ENCODE results near the gene FADS1.
A peak's percentile ranks its signal among the peaks of the same experiment; 100 is the strongest.

The FADS1 gene

DNA sequence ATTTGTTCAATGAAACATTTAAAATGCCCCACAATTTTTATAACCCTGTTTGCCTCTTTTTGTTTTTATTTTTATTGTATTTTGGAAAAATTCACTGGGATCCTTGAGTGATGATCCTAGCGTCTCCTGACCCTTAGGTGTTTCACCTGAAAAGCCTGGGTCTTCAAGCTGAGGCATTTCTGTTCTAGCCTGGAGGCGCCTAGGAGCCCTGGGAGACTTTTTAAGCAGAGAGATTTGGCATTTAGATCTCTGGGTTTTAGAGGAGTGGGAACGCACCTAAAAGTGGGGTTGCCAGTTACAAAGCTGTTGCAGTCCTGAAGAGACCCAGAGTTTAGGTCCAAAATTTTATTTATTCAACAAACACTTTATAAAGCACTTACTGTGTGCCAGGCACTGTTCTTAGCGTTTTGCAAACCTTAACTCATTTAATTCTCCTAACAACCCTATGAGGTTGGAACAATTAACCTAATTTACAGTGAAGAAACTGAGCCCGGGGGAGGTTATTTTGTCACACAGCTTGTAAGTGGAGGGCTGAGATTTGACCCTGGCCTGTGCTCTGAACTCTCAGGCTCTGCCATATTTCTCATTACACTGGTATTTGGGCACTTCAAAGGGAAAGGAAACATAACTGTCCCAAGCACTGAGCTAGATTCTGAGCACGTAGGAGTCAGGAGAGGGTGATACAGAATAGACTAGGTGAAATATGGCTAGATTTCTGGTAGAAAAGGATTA lies 834 bp upstream of the FADS1 start:
- DNase-seq: no peak

DNA sequence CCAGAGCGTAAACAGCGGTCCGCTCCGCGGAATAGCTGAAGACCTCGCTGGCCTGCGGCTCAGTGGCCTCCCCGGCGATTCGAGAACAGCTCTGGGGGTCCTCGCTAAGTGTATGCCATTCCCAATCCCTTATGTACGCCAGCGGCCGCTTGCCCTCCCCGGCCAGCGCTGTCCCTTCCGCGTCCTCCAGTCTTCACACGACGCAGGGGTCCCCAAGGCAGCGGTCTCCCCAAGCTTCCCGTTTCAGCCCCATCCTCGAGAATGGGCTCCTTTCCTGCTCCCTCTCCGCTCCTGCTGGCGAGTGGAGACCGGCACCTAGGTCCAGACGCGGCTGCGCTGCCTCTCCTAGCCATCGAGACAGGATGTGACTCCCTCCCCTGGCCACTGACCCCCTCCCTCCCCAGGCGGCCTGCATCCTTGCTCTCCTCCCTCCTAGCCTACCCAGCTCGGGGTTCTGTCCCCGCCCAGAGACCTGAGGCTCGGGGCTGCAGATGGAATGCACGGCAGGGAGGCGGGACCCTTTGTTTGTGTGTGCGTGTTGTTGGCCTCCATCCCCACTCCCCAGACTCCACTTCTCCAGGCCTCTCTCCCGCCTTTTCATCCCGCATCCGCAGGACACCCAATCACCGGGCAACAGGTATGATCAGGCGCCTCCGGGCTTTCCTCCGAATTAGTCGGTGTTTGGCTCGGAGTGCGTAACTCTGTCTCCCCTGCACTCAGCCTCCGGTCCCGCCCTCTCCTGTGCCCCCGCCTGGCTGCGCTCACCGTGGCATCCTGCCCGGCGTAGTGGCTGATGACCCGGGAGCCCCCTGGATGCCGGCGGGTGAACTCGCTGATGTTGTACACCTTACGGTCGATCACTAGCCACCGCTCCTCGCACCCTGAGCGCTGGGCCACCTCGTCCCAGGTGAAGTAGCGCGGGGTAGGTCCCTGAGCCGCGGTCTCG lies 740 bp downstream of the FADS1 start:
- DNase-seq: peak; percentile 57

DNA sequence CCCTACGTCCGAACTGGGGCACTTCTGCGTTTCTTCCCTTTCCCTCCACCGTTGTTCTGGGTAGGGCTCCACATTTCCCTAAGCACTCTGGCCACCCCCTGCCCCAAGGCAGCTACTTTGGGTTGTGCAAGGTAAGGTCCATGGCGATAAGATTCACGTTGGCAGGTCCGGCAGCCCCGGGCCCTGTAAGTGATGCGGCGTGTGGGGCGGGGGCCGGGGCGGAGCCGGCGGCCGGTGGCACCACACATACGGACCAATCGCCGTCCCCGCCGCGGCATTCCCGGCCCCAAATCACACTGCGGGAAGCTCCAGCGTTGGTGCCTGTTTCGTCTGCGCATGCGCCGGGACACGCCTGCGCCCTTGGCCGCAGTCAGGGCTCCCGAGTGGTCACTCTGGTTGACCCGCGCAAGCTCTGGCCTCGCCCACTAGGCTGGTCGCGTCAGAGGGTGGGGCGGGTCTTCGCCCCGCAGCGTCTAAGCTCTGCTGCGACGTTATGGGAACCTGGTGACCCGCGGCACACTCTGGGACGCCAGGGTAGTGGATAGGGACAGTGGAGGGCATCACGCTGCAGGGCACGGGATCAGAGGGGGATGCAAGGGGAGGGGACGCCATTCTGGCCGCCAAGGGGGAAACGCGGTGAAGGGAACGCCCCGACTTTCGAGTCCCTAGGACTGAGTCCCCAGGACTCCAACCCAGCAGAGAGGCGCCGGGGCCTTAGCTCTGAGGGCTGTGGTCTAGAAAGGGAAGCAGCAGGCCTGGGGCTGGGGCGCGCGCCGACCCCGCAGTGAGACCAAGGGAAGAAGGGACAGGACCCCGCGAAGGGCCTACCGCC lies 1.6 kb downstream of the FADS1 start:
- DNase-seq: peak; percentile 64

DNA sequence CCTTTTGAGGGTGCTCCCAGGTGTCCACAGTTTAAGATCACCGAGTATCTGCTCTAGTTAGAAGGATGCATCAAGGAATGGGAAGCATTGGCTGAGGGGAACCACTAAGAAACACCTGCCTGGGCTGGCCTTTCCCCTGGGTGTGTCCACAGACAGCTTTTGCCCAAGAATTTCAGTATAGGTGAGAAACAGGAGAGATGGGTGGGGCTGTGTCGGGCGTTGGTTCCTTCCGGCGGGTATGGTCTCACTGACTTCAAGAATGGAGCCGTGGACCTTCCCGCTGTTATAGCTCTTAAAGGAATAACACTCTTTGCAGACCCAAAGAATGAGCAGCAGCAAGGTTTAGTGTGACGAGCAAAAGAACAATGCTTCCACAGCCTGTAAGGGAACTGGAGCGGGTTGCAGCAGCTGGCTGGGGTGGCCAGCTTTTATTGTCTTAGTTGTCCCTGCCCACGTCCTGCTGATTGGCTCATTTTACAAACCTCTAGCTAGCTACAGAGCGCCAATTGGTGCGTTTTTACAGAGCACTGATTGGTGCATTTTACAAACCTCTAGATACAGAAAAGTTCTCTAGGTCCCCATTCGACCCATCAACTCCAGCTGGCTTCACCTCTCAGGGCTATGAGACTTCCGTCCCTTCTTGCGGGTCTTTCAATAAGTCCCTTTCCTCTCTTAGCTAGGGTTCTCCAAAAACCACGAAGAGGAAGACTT lies 2.4 kb downstream of the FADS1 start:
- DNase-seq: no peak

DNA sequence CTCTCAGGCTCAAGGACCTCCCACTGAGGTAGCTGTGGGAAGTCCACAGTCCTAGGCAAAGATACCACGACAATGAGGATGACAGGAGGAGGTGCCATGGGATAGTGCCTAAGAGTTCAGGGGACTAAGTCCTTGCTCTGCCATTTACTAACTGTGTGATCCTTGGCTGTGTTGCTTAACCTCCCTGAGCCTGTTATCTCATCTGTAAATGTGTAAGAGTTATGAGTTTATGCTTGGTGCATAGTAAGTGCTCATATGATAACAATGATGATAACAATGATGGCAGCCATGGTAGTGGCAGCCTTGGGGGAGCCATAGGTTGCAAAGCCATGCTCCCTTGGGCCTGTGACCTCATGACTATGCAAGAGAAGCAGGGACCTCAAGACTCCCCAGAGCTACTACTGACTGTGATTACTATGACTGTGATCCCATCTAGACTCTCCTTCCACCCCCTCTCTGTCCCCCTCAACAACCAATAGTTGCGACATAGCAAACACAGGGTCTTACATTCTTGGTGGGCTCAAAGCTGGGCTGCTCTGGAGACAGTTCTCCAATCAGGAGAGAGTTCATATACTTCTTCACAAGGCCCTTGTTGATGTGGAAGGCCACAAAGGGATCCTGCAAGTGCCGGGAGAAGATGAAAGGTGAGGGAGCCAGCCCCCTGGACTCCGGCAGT lies 3.9 kb downstream of the FADS1 start:
- DNase-seq: no peak

DNA sequence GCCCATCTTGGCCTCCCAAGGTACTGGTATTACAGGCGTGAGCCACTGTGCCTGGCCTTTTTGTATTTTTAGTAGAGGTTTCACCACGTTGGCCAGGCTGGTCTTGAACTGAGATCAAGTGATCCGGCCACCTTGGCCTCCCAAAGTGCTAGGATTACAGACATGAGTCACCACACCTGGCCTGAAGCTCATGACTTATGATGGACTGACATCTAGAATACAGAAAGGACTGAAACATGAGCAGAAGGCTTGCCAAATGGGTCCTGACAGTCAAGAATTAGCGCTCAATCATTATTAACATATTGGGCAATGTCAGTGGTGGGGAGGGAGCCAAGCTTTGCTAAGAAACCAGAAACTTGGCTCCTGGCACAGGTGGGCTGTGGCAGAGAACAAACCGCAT lies 5.0 kb downstream of the FADS1 start:
- DNase-seq: no peak

DNA sequence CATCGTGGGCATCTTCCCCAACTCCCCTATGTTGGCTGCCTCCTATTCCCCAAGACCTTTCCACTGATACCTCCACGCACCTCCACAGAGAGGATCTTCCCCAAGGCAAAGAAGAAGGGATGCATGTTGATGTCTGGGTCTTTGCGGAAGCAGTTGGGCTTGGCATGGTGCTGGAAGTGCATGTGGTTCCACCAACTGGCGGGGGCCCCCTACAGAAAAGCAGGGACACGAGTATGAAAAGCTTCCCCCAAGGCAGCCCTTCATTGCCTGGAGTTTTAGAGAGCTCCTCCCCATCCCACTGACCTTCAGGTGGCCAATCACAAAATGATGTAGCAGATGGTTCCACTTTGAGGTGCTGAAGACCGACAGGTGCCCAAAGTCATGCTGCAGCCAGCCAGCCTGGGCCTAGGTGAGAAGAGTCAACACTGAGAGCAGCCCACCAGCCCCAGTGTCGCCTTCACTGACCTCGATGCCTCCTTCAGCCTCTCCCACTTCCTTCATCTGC lies 6.1 kb downstream of the FADS1 start:
- no peak for DNase-seq

DNA sequence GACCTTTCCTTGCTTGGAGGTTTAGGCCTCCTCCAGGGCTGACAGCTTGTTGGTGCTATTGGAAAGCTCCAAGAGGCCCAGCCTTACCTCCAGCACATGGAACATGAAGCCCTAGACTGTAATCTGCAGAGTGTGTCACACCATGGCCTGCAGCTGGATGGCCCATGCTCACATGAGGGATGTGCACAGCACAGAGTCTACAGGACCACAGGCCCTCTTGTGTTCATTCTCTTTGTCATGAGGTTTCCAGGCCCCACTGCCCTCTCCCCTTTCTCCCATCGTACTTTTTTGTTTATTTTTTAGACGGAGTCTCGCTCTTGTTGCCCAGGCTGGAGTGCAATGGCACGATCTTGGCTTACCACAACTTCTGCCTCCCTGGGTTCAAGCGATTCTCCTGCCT lies 10.0 kb downstream of the FADS1 start:
- no peak for DNase-seq

DNA sequence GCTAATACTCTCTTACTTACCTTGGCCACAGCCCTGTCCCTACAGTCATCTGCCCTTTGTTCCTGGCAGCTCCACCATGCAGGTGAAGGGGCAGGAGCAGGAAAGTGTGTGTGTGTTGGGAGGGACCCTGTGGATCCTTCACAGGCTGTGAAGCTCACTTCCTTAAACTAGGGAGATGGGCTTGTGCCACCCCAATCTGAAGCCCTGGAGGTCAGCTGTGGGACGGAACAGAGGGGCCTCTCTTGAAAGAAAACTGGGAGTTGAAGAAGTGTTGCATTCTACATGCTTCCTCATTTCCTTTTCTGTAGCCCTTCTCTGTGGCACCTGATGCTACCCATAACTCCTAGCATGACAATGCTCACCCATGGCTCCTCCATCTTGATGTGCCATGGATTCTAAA lies 11.7 kb downstream of the FADS1 start:
- DNase-seq: no peak

DNA sequence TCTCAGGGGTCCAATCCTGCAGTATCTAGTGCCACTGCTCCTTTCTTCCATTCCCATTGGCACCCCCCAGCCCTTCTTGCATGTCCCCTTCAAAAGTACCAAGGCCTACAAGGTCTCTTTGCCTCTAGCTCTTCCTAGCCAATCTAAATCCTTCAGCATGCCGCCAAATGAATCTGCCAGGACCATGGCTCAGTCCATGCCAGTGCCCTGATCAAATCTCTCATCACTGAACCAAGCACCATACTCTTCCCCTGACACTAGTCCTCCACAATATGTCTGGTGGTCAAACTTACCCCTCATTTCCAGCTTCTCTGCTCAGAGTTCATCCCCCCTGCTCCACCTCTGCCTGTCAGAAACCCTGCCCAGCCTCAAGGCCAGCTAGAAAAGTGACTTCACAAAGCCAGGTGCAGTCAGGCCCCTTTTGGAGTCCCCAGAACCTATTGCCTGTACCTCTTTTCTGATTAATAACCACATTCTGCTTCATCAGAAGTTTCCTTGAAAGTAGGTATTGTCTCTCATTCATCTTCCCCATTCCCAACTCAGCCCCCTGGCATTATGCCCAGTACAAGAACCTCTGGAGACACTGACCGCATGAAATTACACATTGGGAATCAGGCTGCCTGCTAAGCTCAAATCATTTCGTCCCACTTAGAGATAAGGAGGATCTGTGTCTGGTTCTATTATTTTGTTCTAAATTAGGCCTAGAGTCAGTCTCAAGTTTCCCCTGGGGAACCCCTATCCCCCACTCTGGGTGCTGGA lies 12.7 kb downstream of the FADS1 start:
- no peak for DNase-seq

DNA sequence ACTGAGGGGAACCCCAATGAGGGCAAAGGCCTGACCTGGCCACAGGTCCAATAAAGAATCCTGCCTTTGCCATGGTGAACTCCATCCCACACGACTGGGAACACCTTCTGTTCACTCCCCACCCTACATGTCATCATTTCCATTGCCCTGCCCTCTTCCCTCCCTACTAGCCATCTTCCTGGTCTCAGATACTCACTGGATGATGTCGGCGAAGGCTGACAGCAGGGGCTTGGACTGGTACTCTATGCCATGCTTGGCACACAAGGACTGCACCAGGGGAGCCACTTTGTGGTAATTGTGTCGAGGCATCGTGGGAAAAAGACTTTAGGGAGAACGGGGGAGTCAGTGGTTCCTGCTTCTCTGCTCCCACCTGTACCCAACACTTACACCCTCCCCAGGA lies 14.2 kb downstream of the FADS1 start:
- no peak for DNase-seq

DNA sequence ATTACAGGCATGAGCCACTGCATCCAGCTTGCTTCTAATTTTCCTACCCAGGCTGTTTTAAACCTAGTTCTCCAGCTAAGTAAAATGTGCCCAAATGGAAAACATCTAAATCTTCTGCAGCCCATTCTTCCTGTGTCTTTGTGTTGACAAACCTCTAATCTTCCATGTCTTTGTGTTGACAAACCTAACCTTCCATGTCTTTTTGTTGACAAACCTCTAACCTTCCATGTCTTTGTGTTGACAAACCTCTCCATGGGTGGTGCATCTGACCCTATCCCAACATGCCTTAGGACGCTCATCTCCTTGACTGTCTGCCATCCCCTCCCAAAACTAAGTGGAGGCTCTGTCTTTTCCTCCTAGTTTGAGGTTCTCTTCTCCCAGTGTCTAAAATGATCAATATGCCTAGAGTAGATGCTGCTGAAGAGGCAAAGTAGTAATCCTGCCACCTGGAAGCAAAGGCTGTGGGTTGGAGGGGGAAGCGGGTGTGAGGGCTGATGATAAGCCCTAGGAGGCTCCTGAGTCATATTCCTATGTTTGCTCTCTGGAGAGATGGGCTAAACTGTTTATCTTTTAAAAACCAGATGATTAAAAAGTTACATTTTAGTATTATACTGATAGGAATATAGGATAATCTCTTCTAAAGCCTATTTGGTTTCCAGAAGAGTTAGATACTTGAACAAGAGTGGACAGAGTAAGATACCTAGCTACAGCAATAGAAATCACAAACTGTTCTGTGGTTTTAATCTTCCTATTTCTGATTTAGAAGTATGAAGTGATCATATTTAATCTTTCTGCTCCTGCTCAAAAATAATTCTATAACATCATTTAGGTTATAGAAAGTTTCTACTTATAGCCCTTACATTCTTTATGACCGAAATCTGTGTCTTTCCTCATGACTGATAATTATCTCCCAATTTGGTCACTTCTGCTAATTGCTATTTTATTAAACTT lies 16.2 kb downstream of the FADS1 start:
- DNase-seq: no peak

DNA sequence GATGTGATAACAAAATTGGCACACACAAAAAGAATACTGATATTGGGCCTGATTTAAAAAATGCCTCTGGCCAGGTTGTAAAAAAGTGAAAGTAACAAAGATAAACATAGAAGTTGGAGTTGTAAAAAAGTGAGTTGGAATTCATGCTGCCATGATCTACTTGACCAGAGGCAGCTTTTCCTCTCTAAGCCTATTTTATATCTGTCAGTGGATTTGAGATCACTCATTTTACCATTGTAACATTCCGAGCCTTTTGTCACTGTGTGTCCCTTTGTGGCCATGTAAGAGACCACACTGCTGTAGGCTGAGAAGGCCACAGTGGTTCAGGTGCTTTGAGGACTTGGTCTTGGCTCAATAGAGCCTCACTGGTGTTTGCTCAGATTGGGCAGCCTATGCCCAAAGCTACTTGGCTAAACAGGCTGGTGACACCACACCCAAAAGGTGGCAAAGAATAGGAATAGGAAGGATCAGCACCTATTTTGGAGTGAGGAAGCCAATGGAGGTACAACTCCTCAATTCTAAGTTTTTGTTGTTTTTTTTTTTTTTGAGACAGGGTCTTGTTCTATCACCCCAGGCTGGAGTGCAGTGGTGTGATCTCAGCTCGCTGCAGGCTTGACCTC lies 17.0 kb downstream of the FADS1 start:
- DNase-seq: no peak

DNA sequence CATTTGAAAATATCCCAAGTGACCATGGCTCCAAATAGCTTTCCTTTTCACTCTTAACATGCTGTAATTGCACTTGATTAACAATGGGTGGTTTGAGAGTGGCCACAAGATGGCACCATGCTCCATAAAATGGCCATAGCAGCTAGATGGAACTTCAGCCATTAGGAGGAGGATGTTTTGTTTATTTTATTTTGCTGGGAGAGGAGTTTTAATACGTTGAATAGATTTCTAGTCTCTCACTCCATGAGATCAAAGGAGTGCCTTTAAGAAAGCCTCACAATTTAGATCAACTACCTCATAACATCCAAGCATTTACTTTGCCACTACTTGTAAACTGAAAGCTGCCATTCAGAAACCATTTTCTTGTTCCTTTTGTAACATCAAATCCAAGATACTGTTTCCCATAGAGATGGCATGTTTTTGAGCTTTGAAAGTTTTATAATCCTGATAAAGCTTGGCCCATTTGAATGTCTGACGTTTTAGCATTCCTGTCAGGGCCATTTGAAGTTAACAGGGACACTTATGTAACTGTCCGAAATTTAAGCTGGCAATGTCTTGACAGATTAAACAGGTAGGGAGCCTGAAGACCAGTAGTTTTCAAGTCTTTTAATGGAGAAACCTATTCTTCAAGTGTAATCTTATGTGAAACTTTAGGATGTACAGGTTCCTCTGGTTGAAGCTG lies 19.4 kb downstream of the FADS1 start:
- peak; percentile 62 for DNase-seq

DNA sequence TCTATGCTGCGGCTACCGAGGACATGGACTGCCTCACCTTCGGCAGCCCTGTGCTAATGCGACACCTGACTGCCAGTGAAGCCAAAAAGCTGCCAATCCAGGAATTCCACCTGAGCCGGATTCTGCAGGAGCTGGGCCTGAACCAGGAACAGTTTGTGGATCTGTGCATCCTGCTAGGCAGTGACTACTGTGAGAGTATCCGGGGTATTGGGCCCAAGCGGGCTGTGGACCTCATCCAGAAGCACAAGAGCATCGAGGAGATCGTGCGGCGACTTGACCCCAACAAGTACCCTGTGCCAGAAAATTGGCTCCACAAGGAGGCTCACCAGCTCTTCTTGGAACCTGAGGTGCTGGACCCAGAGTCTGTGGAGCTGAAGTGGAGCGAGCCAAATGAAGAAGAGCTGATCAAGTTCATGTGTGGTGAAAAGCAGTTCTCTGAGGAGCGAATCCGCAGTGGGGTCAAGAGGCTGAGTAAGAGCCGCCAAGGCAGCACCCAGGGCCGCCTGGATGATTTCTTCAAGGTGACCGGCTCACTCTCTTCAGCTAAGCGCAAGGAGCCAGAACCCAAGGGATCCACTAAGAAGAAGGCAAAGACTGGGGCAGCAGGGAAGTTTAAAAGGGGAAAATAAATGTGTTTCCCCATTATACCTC lies 20.8 kb downstream of the FADS1 start:
- DNase-seq: no peak

DNA sequence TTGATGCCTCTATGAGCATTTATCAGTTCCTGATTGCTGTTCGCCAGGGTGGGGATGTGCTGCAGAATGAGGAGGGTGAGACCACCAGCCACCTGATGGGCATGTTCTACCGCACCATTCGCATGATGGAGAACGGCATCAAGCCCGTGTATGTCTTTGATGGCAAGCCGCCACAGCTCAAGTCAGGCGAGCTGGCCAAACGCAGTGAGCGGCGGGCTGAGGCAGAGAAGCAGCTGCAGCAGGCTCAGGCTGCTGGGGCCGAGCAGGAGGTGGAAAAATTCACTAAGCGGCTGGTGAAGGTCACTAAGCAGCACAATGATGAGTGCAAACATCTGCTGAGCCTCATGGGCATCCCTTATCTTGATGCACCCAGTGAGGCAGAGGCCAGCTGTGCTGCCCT lies 21.3 kb downstream of the FADS1 start:
- DNase-seq: no peak

DNA sequence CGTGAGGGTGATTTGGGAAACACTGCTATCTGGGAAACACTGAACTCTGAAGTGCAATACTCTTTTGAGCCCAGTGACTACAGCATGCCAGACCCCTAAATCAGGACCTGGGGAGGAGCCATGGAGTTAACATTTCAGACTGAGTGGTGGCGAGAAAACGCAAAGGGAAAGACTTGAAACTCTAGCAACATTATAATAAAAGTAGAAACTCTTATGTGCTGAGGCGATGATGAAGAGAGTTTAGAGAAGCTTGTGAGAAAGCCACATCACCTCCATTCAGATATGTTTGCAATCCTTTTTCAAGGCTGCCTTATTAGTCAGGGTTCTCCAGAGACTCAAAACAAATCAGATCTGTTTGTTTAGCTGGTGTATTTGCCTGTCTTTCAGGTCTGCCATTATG lies 22.2 kb downstream of the FADS1 start:
- DNase-seq: no peak

DNA sequence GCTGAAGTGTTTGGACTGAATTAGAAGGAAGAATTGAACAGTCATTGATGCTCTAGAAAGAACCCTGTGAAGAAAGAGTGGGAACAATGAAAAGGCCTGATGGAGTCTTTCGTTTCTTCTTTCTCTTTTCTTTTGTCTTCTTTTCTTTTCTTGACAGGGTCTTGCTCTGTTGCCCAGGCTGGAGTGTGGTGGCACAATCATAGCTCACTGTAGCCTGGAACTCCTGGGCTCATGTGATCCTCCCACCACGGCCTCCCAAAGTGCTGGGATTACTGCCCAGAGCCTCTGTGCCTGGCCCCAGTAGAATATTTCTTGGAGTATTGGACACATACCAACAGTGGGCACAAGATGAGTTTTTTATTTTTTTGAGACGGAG lies 23.0 kb downstream of the FADS1 start:
- DNase-seq: no peak
